GM12874 (cell line): ENCODE results near the gene AMER3.

Experiments used
- TF ChIP-seq, protein P1 (sequence below): IDR thresholded peaks from 2 replicates; pipeline ENCODE4 v1.5.1; 2011; ENCODE audit warnings: low read depth, mild to moderate bottlenecking, control low read depth, low read length, moderate library complexity; ENCODE audit not compliant: insufficient read depth

Gene AMER3

DNA sequence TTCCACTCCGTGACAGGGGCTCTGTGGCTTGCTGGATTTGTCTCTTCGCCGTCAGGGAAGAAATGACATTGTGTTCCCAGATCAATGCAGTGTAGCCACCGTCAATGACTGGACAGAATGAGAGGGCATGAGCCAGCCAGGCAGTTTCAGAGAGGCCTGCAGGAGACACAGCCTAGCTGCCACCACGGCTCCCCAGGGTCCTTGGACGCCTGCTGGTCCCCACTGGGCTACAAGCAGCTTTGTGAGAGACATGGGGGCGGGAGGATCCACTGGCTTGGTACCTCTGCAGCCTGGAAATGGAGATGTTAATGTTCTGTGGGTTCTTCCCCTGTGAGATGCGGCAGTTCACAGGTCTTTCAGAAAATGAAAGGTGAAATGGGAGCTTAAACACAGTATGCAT, 12.1 kb upstream of the AMER3 start:
- TF ChIP-seq, protein P1, sequence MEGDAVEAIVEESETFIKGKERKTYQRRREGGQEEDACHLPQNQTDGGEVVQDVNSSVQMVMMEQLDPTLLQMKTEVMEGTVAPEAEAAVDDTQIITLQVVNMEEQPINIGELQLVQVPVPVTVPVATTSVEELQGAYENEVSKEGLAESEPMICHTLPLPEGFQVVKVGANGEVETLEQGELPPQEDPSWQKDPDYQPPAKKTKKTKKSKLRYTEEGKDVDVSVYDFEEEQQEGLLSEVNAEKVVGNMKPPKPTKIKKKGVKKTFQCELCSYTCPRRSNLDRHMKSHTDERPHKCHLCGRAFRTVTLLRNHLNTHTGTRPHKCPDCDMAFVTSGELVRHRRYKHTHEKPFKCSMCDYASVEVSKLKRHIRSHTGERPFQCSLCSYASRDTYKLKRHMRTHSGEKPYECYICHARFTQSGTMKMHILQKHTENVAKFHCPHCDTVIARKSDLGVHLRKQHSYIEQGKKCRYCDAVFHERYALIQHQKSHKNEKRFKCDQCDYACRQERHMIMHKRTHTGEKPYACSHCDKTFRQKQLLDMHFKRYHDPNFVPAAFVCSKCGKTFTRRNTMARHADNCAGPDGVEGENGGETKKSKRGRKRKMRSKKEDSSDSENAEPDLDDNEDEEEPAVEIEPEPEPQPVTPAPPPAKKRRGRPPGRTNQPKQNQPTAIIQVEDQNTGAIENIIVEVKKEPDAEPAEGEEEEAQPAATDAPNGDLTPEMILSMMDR, result no peak

DNA sequence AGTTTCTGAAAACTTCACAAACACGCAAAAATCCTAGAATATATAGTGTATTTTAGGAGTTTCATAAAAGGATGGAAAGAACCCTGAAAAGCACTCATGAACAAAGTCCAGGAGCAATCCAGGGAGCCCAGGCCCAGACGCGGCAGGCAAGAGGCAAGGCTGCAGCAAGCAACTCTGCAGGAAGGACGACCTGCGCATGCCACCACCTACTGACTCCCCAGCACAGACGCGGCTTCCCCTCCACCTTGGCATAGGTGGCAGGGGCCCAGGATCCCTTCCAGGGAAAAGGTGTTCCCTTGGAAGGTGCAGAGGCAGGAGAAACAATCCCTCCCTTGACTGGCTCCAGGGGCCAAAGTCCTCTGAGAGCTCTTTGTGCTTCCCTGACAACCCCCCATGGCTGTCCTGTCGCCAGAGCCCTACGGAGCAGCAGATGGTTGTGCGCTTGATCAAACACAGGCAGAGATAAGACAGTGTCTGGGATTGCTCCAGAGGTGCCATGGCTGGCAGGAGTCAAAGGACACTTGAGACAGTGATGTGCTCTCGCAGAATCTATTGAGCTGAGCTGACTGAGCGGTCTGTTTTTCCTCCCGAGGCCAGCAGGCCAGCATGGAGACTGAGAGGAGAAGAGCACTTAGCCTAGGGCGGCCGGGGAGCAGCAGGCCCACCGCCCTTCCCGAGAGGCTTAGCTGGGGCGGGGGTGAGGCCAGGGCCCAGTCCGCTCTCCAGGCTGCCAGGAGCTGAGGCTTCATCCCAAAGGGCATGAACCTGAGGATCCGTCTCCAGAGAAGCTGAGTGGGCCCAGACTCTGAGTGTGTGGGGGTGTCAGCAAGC, 10.8 kb upstream of the AMER3 start:
- TF ChIP-seq, protein P1, result no peak

DNA sequence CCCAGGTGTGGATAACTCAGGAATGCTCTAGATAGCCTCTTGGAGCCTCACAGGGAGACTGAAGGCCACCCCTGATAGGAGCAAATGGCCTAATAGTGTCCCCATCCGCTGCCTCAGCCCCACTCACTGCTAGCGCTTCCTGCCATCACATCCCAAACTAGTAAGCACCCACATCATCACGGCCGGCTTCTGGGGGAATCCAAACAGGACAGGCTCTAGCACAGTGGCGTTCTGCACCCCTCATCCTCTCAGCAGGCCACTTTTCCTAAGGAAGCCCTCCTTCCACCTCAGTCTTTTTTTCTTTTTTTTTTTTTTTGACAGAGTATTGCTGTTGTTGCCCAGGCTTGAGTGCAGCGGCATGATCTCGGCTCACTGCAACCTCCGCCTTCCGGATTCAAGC, 6.3 kb upstream of the AMER3 start:
- TF ChIP-seq, protein P1, result no peak

DNA sequence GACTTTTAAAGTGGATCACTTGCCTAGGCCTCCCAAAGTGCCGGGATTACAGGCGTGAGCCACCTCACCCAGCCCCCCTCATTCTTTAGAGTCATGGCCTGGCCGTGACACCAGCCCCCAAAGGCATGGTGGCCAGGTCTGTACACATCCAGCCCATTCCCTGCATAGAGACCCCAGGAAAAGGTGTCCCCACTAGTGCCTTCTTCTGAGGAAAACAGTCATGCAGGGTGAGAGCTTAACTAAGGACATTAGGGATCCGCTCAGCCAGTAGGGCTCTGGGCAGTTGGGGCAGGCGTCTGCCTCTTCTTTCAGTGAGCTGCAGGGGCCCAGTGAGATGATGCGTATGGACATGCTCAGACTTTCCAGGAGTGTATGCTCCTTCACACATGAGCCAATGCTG, 5.7 kb upstream of the AMER3 start:
- TF ChIP-seq, protein P1, result no peak

DNA sequence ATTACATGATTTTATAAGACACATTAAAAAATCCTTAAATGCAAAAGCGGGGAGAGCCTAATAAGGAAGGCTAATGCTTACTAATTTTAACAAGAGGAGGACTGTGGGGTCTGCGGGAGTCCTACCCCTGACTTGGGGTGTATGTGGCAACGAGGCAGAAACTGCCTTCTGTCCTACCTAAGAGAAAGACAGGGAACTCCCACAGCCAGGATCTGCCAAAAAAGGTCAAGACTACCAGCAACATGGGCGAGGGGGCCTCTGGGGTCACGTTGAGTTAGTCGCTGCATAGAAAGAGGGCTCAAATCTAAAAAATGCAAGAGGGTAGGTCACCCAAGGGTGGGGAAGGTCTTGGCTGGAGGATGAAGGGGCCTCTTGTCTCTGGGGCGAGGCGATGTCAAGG, 529 bp upstream of the AMER3 start:
- TF ChIP-seq, protein P1, result no peak

DNA sequence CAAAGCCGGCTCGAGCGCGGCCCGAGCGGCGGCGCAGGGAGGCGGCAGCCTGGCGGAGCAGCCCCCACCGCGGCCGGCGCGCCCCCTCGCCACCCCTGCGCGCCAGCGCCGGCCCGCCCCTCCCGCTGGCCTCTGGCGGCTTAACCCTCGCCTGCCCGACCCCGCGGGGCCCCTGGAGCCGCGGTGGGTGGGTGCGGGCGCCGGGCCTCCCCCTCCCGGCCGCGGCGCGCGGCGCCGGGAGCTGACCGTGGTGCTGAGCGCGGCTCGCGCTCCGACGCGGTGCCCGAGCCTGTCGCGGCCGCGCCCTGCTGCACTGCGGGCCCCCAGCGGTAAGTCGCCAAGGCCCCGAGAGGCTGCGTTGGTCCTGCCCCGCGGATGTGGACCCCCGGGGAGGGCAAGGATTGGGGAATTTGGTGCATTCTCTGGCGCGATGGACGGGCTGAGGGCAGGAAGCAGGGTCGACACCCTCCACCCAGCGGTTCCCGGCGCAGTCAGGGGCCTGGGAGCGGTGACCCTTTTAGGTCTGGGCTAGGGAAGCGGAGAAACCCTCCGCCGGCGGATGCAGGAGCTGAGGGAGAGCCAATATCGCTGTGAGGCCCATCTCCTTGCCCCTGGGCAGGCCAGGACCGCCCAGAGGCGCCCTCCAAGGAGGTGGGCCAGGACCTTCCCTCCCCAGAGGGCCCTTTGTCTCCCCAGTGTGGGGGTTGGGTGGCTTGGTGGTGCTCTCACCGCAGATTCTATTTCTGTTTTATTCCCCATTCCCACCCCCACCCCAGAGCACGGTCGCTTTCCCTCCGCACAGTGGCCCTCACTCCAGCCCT, 923 bp downstream of the AMER3 start:
- TF ChIP-seq, protein P1, result no peak

DNA sequence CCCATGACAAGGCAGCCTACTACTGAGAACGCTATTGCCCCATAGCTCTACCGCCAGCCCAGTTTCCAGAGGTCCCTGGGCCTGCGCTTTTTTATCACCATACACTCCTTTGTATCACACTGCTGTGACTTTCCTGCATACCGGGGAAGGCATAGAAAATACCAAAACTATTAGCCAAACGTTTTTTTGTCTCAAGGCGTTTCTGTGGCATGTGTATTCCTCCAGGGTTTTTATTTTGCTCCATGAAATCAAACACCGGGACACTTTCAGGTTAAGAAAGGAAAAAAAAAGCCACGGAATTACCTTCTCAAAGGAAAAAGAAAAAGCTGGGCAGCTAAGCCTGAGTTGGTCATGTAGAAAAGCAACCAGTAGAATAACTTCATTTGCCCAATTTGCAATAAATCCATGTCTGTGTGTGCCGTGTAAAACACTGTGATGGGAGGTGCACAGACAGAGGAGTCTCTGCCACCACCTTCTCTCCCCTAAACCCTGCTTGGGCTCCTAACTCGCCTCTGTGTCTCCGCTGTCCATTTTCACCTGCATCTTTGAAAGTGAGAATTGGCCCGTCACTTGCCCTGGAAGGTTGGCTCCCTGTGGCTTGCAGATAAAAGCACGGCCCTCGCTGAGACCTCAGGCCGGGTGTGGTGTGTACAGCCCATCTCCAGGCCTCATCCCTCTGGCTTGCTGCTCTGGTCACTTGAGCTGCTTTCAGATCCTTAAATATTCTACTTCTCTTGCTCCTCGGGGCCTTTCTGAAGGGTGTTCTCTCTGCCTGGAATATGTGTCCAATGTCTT, 1.7 kb downstream of the AMER3 start:
- TF ChIP-seq, protein P1, result no peak
